Astrocyte (in vitro differentiated cells and primary cell): ENCODE results near the gene SPX.

Experiments used
- CTCF ChIP-seq: IDR thresholded peaks from 2 replicates; pipeline ENCODE4 v1.5.1; 2011; ENCODE audit warnings: low read depth, mild to moderate bottlenecking, inconsistent platforms, low read length, moderate library complexity; ENCODE audit not compliant: insufficient read depth
- EZH2 ChIP-seq: IDR thresholded peaks from 2 replicates; pipeline ENCODE4 v1.6.1; 2012; ENCODE audit warnings: mild to moderate bottlenecking, low read length, inconsistent platforms; ENCODE audit not compliant: insufficient read depth

GRCh38 chr12:21526053-21526452, at the start of gene SPX:
- TF ChIP-seq CTCF = no peak
- TF ChIP-seq EZH2 = no peak
